ENCODE results near the gene SASH1.

DNA sequence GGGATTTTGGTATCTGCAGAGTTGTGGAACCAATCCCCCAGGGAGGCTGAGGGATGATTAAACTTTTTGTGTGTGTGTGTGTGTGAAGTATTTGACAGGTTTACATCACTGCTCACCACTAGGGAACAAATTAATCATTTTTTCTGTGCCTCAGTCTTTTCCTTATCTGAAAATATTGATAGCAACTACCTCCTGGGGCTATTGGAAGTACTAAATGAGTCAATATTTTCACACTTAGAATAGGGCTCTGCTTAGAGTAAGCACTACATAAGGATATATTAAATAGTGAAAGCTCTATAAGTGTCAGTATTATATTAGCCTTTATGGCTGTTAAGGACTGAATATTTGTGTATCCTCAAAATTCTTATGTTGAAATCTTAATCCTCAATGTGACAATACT lies 249.0 kb downstream of the SASH1 start:
- TF ChIP-seq EZH2 (IDR thresholded peaks at IDR 0.05; ENCODE audit: insufficient read depth, poor library complexity, severe bottlenecking): no peak
- no peak for TF ChIP-seq EZH2phosphoT487 (IDR thresholded peaks at IDR 0.05; ENCODE audit: insufficient read depth, low read depth)

Data from GM23248 (cell line).